ENCODE data around the gene RESP18. TPM values are rescaled to one million over a fixed set of nuclear protein-coding genes. Genes with fewer than 3 reads are reported as not detected.
A peak's percentile ranks its signal among the peaks of the same experiment; 100 is the strongest.

Gene RESP18
- total and polyA plus RNA-seq, 2 donors (not counting 1 experiment from before 2014, with no cell fraction given) = not detected

DNA sequence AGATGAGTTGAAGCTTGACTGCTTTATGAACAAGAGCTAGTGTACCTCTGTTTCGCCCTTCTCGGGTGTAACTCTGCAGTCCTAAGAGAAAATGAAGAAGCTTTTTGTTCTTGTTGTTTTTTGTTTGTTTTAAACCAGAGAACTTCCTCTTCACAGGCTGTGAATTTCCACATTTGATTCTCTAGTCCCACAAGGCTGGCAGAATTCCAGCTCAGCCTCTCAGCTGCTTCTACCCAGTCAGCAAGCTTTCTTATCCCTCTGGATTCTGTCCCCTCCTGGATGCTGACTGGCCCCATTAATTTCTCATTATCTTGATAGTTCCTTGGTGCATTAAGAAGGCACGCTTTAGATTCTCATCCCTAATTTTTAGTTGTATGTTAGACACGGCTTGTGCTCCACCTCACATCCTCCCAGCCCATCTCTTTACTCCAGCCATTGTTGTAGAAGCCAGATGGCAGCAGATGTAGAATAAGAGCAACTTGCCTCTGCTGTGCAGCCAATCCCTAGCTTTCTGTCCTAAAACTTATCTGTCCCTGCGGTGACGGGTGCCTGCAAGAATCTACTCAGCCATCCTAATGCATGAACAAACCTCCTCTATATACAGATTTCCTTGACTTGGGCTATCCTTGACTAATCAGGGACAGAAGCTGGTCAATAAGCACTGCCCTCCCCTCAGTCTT lies 12.3 kb upstream of the RESP18 start:
- no peak overlapping the region for H2AFZ ChIP-seq (ENCODE audit: low read length)
- H3K4me2 ChIP-seq (ENCODE audit: extremely low read depth, insufficient read depth, low read length) = no peak overlapping the region
- TF ChIP-seq, protein P1, sequence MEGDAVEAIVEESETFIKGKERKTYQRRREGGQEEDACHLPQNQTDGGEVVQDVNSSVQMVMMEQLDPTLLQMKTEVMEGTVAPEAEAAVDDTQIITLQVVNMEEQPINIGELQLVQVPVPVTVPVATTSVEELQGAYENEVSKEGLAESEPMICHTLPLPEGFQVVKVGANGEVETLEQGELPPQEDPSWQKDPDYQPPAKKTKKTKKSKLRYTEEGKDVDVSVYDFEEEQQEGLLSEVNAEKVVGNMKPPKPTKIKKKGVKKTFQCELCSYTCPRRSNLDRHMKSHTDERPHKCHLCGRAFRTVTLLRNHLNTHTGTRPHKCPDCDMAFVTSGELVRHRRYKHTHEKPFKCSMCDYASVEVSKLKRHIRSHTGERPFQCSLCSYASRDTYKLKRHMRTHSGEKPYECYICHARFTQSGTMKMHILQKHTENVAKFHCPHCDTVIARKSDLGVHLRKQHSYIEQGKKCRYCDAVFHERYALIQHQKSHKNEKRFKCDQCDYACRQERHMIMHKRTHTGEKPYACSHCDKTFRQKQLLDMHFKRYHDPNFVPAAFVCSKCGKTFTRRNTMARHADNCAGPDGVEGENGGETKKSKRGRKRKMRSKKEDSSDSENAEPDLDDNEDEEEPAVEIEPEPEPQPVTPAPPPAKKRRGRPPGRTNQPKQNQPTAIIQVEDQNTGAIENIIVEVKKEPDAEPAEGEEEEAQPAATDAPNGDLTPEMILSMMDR (conservative IDR thresholded peaks at IDR 0.05 in 1 of 2, IDR thresholded peaks at IDR 0.05 in 1 of 2; ENCODE audit: low read depth in 1 of 2, low read length in 2 of 2) = no peak
- TF ChIP-seq EZH2 (IDR thresholded peaks at IDR 0.05; ENCODE audit: low read length, missing control alignments) = no peak
- no peak overlapping the region for H3K9ac ChIP-seq (ENCODE audit: insufficient read depth, low read length)
- no peaks in the 10 kb centered on the region for H3K79me2 ChIP-seq (ENCODE audit: control insufficient read depth, insufficient read depth, low read length)
- no peaks in the 10 kb centered on the region for H4K20me1 ChIP-seq (ENCODE audit: control insufficient read depth, extremely low read depth, insufficient read depth, low read length)
- H3K36me3 ChIP-seq (ENCODE audit: control insufficient read depth, insufficient read depth, low read length) = no peaks in the 10 kb centered on the region
- DNase-seq (ENCODE audit: low read depth in 2 of 2) = peak; percentile 32 to 36
- H3K27me3 ChIP-seq (ENCODE audit: control insufficient read depth, insufficient read depth, low read length) = peaks cover 5% of the 10 kb centered on the region
- no peak overlapping the region for H3K27ac ChIP-seq (ENCODE audit: insufficient read depth, low read length)
- H3K4me1 ChIP-seq (ENCODE audit: control insufficient read depth, extremely low read depth, insufficient read depth, low read length) = no peaks in the 10 kb centered on the region
- no peaks in the 10 kb centered on the region for H3K9me3 ChIP-seq (ENCODE audit: control insufficient read depth, insufficient read depth, low read depth, low read length)
- no peak overlapping the region for H3K4me3 ChIP-seq (replicated peaks in 1 of 4; ENCODE audit: control extremely low read depth in 1 of 4, insufficient read depth in 1 of 4, low read depth in 3 of 4, low read length in 4 of 4)

DNA sequence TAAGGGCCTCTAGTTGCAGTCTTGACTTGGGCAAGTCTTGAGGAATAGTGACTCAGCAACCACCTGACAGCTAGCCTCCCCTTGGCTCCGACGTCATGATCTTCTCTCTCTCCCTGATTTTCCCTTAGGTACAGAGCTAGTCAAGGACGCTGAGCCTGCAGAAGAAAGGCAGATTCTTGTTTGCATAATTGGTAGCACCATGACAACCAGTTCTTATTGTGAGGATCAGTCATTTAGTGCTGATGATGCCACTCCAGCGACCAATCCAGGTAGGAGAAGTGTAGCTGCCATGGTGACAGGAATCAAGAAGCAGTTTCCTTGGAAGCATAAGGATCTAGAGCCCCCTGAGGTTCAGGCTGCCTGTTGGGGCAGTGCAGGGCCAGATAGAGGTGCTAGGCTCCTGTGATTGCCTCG lies 2.8 kb upstream of the RESP18 start:
- H3K4me3 ChIP-seq (replicated peaks in 1 of 4; ENCODE audit: control extremely low read depth in 1 of 4, insufficient read depth in 1 of 4, low read depth in 3 of 4, low read length in 4 of 4) = no peak overlapping the region
- no peak overlapping the region for H2AFZ ChIP-seq (ENCODE audit: low read length)
- H3K4me2 ChIP-seq (ENCODE audit: extremely low read depth, insufficient read depth, low read length) = no peak overlapping the region
- no peaks in the 10 kb centered on the region for H3K9me3 ChIP-seq (ENCODE audit: control insufficient read depth, insufficient read depth, low read depth, low read length)
- H4K20me1 ChIP-seq (ENCODE audit: control insufficient read depth, extremely low read depth, insufficient read depth, low read length) = no peaks in the 10 kb centered on the region
- DNase-seq (ENCODE audit: low read depth in 2 of 2) = no peak
- no peaks in the 10 kb centered on the region for H3K79me2 ChIP-seq (ENCODE audit: control insufficient read depth, insufficient read depth, low read length)
- no peak overlapping the region for H3K27ac ChIP-seq (ENCODE audit: insufficient read depth, low read length)
- H3K9ac ChIP-seq (ENCODE audit: insufficient read depth, low read length) = no peak overlapping the region
- TF ChIP-seq, protein P1 (conservative IDR thresholded peaks at IDR 0.05 in 1 of 2, IDR thresholded peaks at IDR 0.05 in 1 of 2; ENCODE audit: low read depth in 1 of 2, low read length in 2 of 2) = no peak
- no peak for TF ChIP-seq EZH2 (IDR thresholded peaks at IDR 0.05; ENCODE audit: low read length, missing control alignments)
- H3K4me1 ChIP-seq (ENCODE audit: control insufficient read depth, extremely low read depth, insufficient read depth, low read length) = no peaks in the 10 kb centered on the region
- H3K36me3 ChIP-seq (ENCODE audit: control insufficient read depth, insufficient read depth, low read length) = no peaks in the 10 kb centered on the region
- peaks cover 25% of the 10 kb centered on the region for H3K27me3 ChIP-seq (ENCODE audit: control insufficient read depth, insufficient read depth, low read length)

GRCh38 chr2:219334076-219334475 lies 1.5 kb upstream of the RESP18 start:
- Histone ChIP-seq H3K4me3 (replicated peaks in 1 of 4; ENCODE audit: control extremely low read depth in 1 of 4, insufficient read depth in 1 of 4, low read depth in 3 of 4, low read length in 4 of 4) (no peak overlapping the region), H3K36me3 (ENCODE audit: control insufficient read depth, insufficient read depth, low read length) (no peaks in the 10 kb centered on the region), H3K9ac (ENCODE audit: insufficient read depth, low read length) (no peak overlapping the region), H3K4me1 (ENCODE audit: control insufficient read depth, extremely low read depth, insufficient read depth, low read length) (no peaks in the 10 kb centered on the region), H3K27me3 (ENCODE audit: control insufficient read depth, insufficient read depth, low read length) (peaks cover 26% of the 10 kb centered on the region), H3K79me2 (ENCODE audit: control insufficient read depth, insufficient read depth, low read length) (no peaks in the 10 kb centered on the region), H3K4me2 (ENCODE audit: extremely low read depth, insufficient read depth, low read length) (no peak overlapping the region), H2AFZ (ENCODE audit: low read length) (no peak overlapping the region), H3K27ac (ENCODE audit: insufficient read depth, low read length) (no peak overlapping the region), H4K20me1 (ENCODE audit: control insufficient read depth, extremely low read depth, insufficient read depth, low read length) (no peaks in the 10 kb centered on the region), H3K9me3 (ENCODE audit: control insufficient read depth, insufficient read depth, low read depth, low read length) (no peaks in the 10 kb centered on the region)
- no peak for TF ChIP-seq EZH2 (IDR thresholded peaks at IDR 0.05; ENCODE audit: low read length, missing control alignments)
- TF ChIP-seq, protein P1 (conservative IDR thresholded peaks at IDR 0.05 in 1 of 2, IDR thresholded peaks at IDR 0.05 in 1 of 2; ENCODE audit: low read depth in 1 of 2, low read length in 2 of 2) = no peak
- DNase-seq (ENCODE audit: low read depth in 2 of 2) = no peak
